ENCODE data around the gene DHX16.
"Not testable (repeated sequence)": the region's sequence is repeated elsewhere in the genome, so short reads cannot be mapped to it uniquely, and the experiment has no call there.

DHX16 gene

DNA sequence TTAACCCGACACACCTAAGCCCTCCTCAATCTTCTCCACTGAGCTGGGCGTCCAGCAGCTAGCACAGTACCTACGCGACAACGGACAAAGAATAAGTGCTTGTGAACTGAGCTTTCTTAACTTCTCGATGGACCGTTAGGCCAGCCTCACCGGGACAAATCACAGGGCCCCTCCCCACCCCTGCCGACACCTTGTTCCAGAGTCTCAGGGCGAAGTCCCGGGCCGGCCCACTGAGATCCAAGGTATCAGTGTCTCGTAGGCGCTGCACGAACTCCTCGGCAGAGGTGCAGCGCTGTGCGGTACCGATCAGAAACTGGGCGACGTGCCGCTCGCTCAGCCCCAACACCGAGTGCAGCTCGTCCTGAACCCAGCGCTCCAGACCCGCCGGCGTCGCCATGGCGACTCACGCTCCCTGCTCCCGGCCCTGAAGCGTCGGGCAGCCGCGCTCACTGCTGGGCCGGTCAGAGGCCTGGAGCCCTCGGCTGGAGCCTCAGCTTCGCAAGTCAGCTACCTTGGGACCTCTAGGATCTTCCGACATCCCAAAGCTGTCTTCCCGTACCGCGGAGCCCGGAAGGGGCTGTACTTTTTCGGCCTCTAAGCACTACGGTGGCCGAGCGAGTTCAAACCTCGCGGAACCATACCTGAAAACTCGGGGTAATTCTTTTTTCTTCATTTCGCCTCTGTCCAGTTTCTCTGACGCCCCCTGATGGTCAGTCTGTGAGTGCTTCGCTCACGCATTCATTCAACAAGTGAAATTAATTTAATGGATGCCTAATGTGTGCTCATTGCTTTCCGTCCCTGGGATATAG lies at the start of gene DHX16:
DHX16 (minus strand) TSS at position 562 of the 809 bp plus-strand sequence; CDS start at position 397, 165 bp downstream.
- peak; percentile 96 to 97 for DNase-seq (ENCODE audit: low read depth in 2 of 2)

- DNase-seq (ENCODE audit: low read depth in 2 of 2), result not testable (repeated sequence)
These were observed 49.1 kb upstream of the DHX16 start for GRCh38 chr6:30722025-30722279.

- peak; percentile 80 to 83 for DNase-seq (ENCODE audit: low read depth in 2 of 2)
These were observed 48.6 kb upstream of the DHX16 start for GRCh38 chr6:30721198-30722024.

DNA sequence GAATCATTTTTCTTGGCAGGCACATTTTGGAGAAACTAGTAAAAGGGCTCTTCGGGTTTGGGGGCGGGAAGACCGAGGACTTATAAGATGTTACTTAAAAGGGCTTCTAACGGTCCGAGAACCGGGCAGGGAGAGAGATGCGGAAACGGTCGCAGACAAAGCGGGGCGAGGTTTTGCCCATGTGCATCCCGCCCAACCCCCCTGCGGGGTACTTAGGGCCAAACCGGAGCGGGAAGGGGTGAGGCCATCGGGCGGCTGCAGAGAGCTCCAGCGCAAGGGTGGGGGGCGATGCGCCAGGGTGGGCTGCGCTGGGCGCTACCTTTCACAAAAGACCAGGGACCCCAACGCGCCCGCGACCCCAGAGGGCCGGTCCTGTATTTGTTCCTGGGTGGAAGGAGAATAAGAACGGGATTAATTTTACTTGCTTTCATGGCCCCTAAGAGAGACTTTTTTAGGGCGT lies 48.0 kb upstream of the DHX16 start:
- DNase-seq (ENCODE audit: low read depth in 2 of 2), result no peak

- DNase-seq (ENCODE audit: low read depth in 2 of 2), result peak; percentile 95
These were observed 47.3 kb upstream of the DHX16 start, which contains the start of gene TUBB for GRCh38 chr6:30719791-30720737. TSS of gene TUBB (plus strand) at chr6:30720352. CDS start at chr6:30720507, 155 bp downstream.

- DNase-seq (ENCODE audit: low read depth in 2 of 2), result no peak
These were observed 46.5 kb upstream of the DHX16 start for GRCh38 chr6:30719356-30719755.

DNA sequence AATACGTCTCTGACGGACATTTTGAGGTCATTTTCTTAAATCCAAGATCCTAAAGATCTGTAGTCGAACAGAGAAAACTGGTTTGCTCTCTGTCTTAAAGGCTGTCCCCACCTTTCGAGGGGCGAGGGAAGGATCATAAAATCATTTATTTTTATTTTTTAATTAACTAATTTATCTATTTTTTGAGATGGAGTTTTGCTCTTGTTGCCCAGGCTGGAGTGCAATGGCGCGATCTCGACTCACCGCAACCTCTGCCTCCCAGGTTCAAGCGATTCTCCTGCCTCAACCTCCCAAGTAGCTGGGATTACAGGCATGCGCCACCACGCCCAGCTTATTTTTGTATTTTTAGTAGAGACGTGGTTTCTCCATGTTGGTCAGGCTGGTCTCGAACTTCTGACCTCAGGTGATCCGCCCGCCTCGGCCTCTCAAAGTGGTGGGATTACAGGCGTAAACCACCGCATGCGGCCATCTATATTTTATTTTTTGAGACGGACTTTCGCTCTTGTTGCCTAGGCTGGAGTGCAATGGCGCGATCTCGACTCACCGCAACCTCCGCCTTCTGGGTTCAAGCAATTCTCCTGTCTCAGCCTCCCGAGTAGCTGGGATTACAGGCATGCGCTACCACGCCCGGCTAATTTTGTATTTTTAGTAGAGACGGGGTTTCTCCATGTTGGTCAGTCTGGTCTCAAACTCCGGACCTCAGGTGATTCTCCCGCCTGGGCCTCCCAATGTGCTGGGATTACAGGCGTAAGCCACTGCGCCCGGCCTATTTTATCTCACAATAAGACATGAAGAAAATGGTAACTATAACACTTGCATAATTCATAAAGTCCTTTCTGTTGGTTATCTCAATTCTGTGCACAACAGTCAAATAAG lies 45.3 kb upstream of the DHX16 start:
- not testable (repeated sequence) for DNase-seq (ENCODE audit: low read depth in 2 of 2)

- peak; percentile 100 for DNase-seq (ENCODE audit: low read depth in 2 of 2)
These were observed 44.5 kb upstream of the DHX16 start, which contains the start of gene MDC1 for GRCh38 chr6:30717129-30717844. TSS of gene MDC1 (minus strand) at chr6:30717281. CDS start at chr6:30715175, 2,106 bp downstream.

DNA sequence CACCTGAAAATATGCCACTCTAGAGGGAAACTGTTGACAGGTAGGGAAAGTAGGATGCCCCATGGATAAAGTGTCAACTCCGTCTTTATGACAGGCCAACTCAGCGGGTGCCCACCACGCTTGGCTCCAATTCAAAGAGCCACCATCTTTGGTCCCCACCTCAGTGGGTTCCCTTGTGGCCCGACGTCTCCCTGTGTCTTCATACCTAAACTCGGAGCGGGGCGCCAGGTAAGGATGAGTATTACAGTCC lies 44.0 kb upstream of the DHX16 start:
- DNase-seq (ENCODE audit: low read depth in 2 of 2), result no peak

- DNase-seq (ENCODE audit: low read depth in 2 of 2), result no peak
These were observed 41.5 kb upstream of the DHX16 start for GRCh38 chr6:30714263-30714662.

GRCh38 chr6:30712441-30712945 lies 39.7 kb upstream of the DHX16 start:
- no peak for DNase-seq (ENCODE audit: low read depth in 2 of 2)

DNA sequence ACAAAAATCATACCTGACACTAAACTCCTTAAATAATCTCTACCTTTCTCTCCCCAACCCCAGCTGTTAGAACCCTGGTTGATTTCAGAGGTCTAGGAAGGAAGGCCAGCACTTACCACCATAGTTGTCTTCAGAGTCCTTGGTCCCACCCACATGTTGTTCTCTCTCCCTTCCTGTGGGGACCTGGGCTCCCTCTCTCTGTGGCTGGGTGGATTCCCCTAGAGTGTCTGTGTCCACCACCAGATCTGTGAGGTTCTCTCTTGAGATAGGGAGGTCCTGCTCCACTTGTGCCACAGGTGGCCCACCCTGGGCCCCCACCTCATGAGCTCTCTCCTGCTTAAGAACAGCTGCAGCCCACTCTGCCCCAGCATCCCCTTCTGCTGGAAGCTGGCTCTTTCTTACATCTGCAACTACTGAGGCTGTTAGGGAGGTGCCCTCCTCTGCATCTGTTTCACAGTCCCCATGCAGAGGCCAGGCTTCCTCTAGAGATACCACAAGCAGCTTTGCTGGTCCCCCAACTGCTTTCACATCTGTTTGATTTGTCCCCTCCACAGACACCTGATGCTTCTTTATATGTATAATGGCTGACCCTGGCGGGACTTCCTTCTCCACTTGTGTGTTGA lies 39.1 kb upstream of the DHX16 start:
- no peak for DNase-seq (ENCODE audit: low read depth in 2 of 2)

- DNase-seq (ENCODE audit: low read depth in 2 of 2), result no peak
These were observed 36.5 kb upstream of the DHX16 start for GRCh38 chr6:30709101-30709868.

DNA sequence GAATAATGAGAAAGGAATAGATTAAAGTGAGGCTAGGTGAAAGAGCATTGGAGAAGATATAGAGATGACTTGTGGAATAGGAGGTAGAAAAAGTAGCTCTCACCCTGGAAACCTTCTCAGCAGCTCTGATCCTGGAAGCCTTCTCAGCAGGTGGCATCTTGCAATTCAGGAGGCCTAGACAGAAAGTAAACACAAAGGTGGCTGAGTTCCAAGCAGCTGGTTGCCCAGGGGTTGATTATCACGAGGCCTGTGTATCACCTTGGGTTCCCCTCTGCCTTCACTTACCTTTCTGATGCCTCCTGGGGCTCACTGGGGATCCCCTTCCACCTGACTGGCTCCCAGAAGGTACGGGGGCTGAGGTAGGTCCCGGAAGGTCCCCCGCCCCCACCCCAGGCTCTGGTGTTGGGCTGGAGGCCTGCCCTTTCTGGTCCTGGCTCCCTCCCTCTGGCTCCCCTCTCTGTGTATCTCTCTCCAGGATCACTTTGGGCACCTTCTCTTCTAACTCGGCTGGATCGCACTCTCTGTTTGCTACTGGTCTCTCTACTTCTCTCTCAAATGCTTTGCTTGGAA lies 34.6 kb upstream of the DHX16 start:
- DNase-seq (ENCODE audit: low read depth in 2 of 2), result no peak

DNA sequence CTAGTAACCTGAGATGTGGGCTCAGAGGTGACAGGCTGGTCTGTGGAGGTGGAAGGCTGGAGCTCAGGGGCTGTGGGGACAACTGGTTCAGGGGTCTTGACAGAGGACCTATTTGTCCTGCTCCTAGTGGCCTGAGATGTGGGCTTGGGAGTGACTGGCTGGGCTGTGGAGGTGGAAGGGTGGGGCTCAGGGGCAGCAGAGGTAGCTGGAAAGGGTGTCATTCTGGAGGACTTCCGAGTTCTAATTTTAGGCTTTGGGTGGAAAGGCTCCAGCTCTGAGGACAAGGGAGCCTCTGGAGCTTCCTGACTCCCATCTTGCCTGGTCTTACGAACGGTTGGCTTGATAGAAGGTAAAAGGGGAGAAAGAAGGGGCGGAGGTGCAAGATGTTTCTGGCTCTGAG lies 32.8 kb upstream of the DHX16 start:
- no peak for DNase-seq (ENCODE audit: low read depth in 2 of 2)

- DNase-seq (ENCODE audit: low read depth in 2 of 2), result no peak
These were observed 31.0 kb upstream of the DHX16 start for GRCh38 chr6:30703821-30704220.

GRCh38 chr6:30703011-30703410 lies 30.2 kb upstream of the DHX16 start:
- DNase-seq (ENCODE audit: low read depth in 2 of 2), result no peak

- DNase-seq (ENCODE audit: low read depth in 2 of 2), result no peak
These were observed 27.5 kb upstream of the DHX16 start for GRCh38 chr6:30700340-30700739.

DNA sequence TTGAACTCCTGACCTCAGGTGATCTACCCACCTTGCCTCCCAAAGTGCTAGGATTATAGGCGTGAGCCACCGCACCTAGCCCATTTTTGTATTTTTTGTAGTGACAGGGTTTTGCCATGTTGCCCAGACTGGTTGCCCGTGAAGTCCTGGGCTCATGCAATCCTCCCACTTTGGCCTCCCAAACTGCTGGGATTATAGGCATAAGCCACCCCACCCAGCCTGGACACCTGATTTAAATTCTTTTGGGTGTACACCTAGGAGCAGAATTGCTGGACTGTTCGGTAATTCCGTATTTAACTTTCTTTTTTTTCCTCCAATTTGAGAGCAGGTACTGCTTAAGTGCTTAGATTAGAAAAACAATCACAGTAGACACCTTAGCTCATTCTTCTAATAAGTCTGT lies 23.6 kb upstream of the DHX16 start:
- DNase-seq (ENCODE audit: low read depth in 2 of 2), result no peak

Data from fibroblast of skin of left biceps (primary cell).